GM18526 (cell line): Measurements from ENCODE around the gene KIF21B.

Experiments
- POLR2A ChIP-seq: IDR thresholded peaks from 3 replicates; pipeline ENCODE4 v1.6.1; 2011; ENCODE audit not compliant: insufficient read length; ENCODE audit errors: extremely low read depth

Gene KIF21B, protein sequence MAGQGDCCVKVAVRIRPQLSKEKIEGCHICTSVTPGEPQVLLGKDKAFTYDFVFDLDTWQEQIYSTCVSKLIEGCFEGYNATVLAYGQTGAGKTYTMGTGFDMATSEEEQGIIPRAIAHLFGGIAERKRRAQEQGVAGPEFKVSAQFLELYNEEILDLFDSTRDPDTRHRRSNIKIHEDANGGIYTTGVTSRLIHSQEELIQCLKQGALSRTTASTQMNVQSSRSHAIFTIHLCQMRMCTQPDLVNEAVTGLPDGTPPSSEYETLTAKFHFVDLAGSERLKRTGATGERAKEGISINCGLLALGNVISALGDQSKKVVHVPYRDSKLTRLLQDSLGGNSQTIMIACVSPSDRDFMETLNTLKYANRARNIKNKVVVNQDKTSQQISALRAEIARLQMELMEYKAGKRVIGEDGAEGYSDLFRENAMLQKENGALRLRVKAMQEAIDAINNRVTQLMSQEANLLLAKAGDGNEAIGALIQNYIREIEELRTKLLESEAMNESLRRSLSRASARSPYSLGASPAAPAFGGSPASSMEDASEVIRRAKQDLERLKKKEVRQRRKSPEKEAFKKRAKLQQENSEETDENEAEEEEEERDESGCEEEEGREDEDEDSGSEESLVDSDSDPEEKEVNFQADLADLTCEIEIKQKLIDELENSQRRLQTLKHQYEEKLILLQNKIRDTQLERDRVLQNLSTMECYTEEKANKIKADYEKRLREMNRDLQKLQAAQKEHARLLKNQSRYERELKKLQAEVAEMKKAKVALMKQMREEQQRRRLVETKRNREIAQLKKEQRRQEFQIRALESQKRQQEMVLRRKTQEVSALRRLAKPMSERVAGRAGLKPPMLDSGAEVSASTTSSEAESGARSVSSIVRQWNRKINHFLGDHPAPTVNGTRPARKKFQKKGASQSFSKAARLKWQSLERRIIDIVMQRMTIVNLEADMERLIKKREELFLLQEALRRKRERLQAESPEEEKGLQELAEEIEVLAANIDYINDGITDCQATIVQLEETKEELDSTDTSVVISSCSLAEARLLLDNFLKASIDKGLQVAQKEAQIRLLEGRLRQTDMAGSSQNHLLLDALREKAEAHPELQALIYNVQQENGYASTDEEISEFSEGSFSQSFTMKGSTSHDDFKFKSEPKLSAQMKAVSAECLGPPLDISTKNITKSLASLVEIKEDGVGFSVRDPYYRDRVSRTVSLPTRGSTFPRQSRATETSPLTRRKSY (N-terminal part only)

DNA sequence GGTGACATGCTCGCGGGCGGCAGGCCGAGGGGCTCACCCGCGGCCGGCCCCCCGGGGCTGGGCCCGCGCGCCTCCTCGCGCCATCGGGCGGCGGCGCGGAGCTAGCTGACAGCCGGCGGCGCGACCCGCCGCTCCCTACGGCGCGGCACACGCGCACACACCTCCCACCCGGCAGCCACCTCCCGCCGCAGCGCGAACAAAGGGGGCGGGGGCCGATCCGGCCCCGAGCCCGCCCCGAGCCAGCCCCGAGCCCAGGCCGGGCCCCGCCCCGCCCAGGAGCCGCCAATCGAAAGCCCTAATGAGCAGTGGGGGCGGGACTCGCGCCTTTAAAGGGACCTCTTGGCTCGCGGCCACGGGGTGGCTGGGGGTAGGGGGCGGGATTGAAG is at the start of gene KIF21B:
TSS of gene KIF21B (minus strand) at position 198 of the 386 bp plus-strand sequence. CDS start 331 bp downstream, outside the sequence.
- TF ChIP-seq POLR2A = peak; percentile 59

DNA sequence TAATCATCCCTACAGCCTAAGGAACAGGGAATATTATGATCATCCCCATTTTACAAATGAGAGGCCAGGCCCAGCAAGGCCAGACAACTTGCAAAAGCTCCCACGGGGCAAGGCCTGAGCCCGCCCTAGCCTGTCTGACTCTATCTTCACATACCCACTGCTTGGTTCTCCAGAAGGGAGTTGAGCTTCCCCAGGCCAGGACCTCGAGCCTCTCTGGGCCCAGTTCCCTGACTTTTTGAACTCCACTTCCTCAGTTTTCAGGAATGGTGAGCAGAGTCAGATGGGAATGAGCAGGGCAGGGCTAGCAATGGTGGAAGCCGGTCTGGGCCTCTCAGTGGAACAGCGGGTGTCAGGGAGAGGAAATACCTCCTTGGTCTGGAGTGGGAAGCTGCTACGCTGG is 49.4 kb upstream of the KIF21B start:
- no peak for TF ChIP-seq POLR2A

DNA sequence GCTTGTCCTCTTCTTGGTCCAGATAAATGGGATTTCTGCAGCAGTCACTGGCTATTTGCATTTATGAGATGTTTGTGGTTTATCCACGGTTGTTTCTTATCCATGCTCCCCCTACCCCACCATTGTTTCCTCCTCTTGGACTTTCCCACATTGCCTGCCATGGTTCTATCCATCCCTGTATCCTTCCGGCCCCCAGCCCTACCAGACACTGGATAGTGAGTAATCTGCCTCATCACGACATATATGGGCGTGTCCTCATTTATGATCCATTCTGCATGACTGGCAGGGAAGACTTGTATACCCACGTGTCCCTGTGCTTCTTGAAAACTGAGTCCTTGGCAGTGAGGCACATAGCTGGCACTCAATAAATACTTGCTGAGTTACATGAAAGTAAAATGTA is 48.6 kb upstream of the KIF21B start:
- TF ChIP-seq POLR2A = no peak

DNA sequence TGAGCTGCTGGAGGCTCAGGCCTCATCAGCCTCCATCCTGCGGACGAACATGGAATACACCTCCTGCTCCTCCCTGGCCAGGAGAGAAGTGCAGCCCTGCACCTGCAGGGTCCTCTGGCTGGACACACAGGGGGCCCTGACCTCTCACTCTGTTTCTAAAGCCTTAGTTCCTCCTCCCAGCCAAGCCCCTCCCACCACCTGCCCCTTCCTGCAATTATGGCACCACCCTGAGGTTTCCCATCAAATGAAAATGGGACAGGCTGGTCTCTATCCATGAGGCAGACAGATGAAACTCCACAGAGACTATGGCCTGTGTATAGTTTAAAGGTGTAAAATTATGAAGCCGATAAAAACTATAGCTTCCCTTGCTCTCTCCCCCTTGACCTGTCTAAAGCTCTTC is 46.1 kb upstream of the KIF21B start:
- TF ChIP-seq POLR2A = no peak

DNA sequence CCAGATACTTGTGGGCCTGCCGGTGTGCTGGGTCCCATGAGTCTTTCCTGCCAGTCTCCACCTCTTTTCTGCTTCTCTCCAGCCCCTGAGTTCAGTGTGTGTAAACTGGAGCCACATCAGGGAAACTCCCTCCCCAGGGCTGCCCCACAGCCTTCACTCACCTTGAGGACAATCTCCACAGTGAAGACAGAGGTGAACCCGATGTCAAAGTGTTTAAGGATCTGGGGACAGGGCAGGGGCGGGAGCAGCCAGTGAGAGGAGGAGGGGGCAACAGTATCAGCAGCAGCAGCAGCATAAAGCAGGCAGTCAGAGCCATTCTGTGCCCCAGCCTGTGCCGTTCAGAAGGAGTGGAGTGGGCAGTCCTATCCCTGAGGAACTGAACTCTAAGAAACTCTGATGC is 45.5 kb upstream of the KIF21B start:
- TF ChIP-seq POLR2A = no peak

DNA sequence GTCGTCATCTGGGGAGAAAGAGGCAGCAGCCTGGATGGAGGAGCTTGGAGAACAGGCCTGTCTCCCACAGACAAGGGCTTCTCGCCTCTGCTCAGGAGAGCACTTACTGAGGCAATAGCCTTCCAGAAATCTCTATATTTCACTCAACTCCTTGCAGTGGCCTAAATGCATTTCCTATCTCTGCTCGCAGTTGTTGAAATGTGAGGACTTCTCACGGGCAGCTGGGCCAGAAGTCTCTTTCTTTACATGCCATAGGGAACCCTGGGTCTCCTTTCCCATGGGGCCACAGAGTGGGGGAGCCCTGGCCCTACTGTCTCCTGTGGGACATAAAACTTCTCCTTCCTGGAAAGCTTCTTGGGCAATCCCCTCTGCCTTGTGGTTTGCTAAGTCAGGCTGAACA is 43.5 kb upstream of the KIF21B start:
- TF ChIP-seq POLR2A = no peak

DNA sequence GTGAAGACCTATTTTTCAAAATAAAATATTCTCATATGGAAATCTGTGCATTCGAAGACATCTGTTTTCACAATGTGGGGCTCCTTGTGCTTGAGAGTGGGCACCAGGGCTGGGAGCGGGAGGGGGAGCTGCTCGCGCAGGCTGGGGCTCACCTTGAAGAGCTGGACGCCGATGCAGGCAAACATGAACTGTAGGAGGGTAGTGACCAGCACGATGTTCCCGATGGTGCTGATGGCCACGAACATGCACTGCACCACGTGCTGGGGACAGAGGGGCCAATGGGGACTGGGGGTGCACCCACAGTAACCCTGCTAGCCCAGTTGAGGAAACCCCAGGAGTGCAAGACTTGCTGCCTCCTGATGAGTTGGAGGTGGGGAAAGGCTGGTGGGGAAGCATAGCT is 42.2 kb upstream of the KIF21B start:
- no peak for TF ChIP-seq POLR2A

DNA sequence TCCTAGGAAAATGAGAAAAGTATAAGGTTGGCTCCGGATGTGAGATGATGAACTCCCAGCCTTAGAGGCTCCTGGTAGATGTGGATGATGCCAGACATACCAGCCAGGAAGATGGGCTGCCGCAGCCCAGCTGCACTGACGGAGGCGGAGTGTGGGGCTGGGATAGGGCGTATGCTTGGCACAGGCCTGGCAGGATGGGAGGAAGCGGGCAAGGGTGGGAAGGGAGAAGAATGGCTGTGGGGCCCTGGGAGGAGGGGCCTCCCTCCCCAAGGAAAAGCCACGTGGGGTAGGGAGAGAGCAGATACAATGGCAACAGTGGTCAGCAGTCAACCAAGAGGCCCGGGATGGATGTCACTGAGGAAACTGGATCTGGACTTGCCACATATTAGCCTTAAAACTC is 41.3 kb upstream of the KIF21B start:
- no peak for TF ChIP-seq POLR2A

DNA sequence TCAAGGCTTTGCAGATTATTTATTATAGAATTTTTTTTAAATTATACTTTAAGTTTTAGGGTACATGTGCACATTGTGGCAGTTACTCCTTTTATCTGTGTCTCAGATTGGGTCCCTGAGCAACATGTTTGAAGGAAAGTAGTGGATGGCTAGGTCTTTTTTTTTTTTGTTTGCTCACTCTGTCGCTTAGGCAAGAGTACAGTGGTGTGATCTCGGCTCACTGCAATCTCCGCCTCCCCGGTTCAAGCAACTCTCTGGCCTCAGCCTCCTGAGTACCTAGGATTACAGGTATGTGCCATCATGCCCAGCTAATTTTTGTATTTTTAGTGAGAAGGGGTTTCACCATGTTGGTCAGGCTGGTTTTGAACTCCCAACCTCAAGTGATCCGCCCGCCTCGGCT is 39.6 kb upstream of the KIF21B start:
- TF ChIP-seq POLR2A = no peak

DNA sequence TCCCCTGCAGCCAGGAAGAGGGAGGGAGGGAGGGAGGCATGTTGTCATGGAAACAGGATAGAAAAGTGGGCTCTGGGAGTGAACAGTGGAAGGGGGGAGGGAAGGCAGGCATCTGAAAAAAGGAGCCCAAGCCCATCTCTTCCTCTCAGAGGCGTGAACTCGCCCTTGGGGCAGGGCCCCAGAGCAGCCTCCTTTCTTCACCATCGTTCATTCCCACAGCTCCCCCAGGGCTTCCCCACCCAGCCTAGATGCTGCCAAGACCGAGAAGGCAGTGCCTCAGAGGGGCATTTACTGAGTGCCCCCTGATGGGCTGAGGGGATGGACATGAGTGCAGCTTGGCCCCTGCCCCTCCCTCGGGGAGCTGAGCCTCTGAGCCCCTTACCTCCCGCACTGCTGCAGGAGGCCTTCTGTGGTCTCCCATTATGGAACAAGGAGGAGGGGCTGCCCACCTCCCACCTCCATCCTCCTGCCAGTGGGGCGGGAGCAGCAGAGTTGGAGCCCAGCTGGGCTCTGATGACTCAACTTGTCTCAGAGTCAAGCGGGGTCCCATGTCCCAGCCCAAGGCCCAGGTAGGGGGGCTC is 39.1 kb upstream of the KIF21B start:
- no peak for TF ChIP-seq POLR2A

DNA sequence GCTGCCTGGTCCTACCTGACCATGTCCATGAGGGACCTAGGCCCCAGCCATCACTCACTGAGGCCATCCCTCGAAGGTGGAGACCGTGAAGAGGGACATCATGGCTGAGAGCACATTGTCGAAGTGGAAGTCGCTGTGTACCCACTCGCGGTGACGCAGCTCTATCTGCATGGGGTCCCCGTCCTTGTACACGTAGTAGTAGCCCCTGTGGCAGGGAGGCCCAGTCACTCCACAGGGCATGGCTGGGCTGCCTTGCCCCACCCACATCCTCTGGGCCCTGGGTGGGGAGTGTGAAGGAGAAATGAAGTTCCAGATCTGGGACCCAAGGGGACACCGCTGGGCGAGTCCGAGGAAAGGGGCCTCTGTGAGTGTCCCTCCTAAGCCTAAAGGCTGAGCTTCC is 38.4 kb upstream of the KIF21B start:
- no peak for TF ChIP-seq POLR2A

DNA sequence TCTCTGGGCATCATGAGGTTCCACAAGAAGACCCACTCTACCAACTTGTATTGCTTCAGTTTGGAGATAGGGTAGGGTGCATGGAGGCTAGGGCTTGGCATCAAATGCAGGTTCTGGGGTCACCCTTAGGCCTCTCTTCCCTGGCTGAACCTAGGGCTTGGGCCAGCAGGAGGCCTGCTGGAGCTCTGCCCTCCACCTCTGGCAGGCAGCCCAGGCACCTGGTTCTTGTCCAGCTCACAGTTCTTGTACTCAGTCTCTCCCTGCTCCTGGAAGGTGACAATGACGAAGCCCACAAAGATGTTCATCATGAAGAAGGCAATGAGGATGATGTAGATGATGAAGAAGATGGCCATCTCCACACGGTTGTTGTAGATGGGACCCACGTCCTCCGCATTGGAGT is 37.5 kb upstream of the KIF21B start:
- TF ChIP-seq POLR2A = no peak

DNA sequence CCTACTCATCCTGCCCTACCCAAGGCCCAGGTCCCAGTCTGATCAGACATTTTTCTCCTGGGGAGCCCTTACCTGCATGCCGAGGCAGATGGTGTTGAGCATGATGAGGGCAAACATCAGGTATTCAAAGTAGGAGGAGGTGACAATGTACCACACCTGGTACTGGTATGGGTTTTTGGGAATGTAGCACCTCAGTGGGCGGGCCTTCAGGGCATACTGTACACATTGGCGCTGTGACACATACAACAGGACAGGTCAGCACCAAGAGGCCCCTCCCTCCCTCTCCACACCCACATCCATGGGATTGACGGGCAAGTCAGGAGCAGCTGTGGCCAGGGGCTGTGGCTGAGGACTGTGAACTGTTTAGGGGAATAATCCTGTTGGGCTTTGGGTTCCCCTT is 37.1 kb upstream of the KIF21B start:
- TF ChIP-seq POLR2A = no peak

DNA sequence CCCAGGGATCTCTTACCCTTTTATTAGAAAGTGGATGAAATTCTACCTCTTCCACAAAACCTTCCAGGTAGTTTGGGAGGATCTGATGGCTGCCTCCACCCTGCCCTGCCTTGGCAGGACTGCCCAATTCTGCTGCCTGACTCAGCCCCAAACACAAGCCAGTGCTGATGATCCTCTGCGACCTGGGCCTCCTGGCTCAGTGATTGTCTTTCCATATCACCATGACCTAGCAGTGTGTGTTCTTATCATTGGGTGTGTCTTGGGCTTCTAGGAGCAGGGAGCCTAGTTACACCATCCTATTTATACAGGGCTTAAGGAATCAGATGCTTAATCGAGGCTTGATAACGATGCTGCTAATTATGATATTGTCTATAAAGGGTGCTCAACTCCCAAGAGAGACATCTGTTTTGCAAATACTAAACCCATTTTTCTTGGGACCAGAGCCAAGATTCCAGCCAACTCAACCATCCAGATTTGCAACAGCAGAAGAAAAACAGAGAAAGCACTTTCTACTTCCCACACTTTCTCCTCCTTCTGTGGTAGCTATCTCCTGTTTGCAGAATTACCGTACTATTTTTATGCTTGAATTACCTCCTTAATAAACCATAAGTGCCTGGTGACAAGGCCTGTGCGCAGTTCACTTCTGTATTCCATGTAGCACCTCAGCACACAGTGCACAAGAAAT is 36.5 kb upstream of the KIF21B start:
- TF ChIP-seq POLR2A = no peak

DNA sequence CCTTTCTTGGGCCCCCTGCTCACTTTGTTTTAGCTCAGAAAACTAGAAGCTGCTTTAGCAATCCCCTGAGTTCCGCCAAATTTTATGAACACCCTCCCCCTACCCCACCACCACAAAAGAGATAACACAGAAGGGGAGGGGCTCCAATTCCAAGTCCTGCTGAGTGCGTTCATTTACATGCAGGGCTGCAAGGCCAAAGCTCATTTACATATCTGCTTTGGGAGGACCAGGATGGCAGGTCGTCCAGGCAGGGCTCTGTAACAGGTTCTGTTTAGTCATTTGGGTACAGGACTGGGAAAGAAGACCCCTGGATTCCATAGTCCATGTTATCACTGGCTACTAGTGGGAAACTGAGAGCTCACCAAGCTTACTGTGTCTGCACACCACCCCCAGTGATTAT is 35.9 kb upstream of the KIF21B start:
- no peak for TF ChIP-seq POLR2A
